Duodenal mucosa (tissue), 2 donors: ENCODE results near the gene PRR15L.

Experiments used
- H3K27ac ChIP-seq: one replicate; pipeline ENCODE4 v1.7.0; 2013; ENCODE audit warnings: low read depth, low read length
- H3K27me3 ChIP-seq, 2 donors: one replicate each; pipeline ENCODE4 v1.7.0; 2013; ENCODE audit warnings: low read length in 2 of 2, control low read depth in 1 of 2; ENCODE audit not compliant: insufficient read depth in 2 of 2, control insufficient read depth in 1 of 2
- H3K36me3 ChIP-seq, 2 donors: one replicate each; pipeline ENCODE4 v1.7.0; 2013; ENCODE audit warnings: low read length in 2 of 2, control low read depth in 1 of 2; ENCODE audit not compliant: insufficient read depth in 2 of 2, control insufficient read depth in 1 of 2
- H3K4me1 ChIP-seq, 2 donors: one replicate each; pipeline ENCODE4 v1.7.0; 2013; ENCODE audit warnings: low read length in 2 of 2, control low read depth in 1 of 2; ENCODE audit not compliant: insufficient read depth in 2 of 2, control insufficient read depth in 1 of 2
- H3K4me3 ChIP-seq, 2 donors: one replicate each; pipeline ENCODE4 v1.7.0; 2013; ENCODE audit warnings: low read length in 2 of 2, low read depth in 1 of 2
- H3K9ac ChIP-seq, 2 donors: one replicate each; pipeline ENCODE4 v1.7.0; 2013; ENCODE audit warnings: low read length in 2 of 2, low read depth in 1 of 2
- H3K9me3 ChIP-seq, 2 donors: one replicate each; pipeline ENCODE4 v1.7.0; 2013; ENCODE audit warnings: low read length in 2 of 2, control low read depth in 1 of 2; ENCODE audit not compliant: control insufficient read depth in 1 of 2

Gene PRR15L

DNA sequence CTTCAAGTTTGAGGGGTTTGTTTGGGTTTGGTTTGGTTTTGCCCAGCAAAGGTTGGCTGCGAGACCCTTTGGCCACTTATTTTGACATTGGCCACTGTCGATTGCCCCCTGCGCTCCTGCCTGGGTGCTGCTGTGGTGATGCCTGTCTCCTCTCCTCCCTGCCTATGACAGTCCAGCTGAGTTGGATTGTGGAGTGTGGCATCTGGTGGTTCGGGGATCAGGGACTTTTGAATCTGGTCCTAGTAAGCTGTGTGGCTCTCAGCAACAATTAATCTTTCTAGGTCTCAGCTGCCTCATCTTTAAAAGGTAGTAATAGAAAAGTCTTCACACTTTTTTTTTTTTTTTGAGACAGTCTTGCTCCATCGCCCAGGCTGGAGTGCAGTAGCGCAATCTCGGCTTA lies 40.4 kb upstream of the PRR15L start:
- Histone ChIP-seq H3K27ac (no peak overlapping the region), H3K4me3 (no peak overlapping the region), H3K4me1 (peaks cover 3 to 9% of the 10 kb centered on the region in 2 donors), H3K9ac (no peak overlapping the region), H3K36me3 (no peaks in the 10 kb centered on the region), H3K27me3 (peaks cover 0 to 3% of the 10 kb centered on the region in 2 donors), H3K9me3 (no peaks in the 10 kb centered on the region)

DNA sequence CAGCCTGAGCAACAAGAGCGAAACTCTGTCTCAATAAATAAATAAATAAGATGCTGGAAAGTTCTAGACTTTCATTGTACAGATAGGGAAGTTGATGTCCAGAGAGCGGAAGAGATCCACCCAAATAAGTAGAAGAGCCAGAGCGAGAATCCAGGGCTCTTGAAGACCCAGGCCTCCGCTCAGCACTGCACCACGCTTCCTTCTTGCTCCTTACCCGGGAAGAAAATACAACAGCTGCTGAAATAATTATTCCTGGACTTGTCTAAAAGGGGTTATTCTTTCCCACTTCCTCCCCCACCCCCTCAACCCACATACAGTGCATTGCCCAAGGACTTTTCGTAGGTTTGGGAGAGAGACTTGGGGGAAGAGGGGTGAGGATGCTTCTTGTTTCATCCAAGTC lies 39.9 kb upstream of the PRR15L start:
- H3K4me3 ChIP-seq, result no peak overlapping the region
- H3K9ac ChIP-seq, result no peak overlapping the region
- H3K9me3 ChIP-seq, result no peaks in the 10 kb centered on the region
- H3K27me3 ChIP-seq, result peaks cover 0 to 3% of the 10 kb centered on the region in 2 donors
- H3K36me3 ChIP-seq, result no peaks in the 10 kb centered on the region
- peaks cover 0 to 5% of the 10 kb centered on the region in 2 donors for H3K4me1 ChIP-seq
- no peak overlapping the region for H3K27ac ChIP-seq

DNA sequence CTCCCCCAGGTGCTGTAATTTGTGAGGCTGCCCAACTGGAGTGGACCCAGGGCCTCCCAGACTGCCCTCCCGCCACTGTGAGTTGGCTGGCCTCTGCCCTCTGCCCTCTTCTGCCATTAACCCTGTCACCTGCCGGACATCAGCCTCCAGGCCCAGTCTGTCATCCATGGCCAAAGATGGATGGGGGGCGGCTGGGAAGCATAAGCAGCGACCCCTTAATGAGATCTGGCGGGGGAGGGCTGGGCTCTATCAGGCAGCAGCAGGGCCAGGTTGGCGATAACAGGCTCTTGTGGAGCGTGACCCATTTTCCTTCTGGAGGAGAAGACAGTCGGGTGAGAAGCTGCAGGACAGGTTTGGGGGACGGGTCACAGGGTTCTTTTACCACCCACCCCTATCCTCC lies 38.5 kb upstream of the PRR15L start:
- Histone ChIP-seq H3K9ac (no peak overlapping the region), H3K9me3 (no peaks in the 10 kb centered on the region), H3K4me1 (no peaks in the 10 kb centered on the region), H3K27ac (no peak overlapping the region), H3K36me3 (no peaks in the 10 kb centered on the region), H3K4me3 (no peak overlapping the region), H3K27me3 (peaks cover 0 to 3% of the 10 kb centered on the region in 2 donors)

DNA sequence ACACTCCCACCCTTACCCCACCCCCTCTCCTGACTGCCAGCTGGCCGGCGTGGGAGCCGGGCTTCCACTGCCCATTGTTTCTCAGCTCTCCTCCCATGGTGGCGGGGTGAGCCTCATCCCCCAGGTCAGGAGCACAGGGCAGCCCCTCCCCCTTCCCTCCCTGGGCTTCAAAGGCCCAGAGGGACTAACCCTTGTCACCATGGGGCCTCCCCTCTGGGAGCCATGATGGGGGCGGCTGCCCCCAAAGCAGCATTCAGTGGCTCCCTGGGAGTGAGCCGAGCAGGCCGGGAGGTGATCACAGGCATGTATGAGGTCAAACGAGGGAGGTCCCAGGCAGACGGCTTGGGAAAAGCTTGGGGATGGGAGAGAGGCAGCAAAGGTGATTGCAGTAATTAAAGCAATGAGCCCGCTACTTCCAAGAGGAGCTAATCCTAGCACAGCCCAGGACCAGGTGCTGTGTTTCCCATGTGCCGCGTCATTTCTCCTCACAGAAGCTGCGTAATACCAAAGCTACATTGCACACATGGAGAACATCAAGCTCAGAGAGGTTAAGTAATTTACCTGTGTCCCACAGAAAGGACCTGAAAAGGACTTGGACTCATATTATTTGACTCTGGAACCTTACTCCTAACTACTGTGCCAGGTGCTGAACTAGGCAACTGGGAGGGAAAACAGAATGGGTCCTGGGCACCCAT lies 37.7 kb upstream of the PRR15L start:
- no peaks in the 10 kb centered on the region for H3K36me3 ChIP-seq
- H3K9me3 ChIP-seq, result no peaks in the 10 kb centered on the region
- H3K9ac ChIP-seq, result no peak overlapping the region
- H3K27ac ChIP-seq, result no peak overlapping the region
- H3K4me1 ChIP-seq, result no peaks in the 10 kb centered on the region
- peaks cover 0 to 3% of the 10 kb centered on the region in 2 donors for H3K27me3 ChIP-seq
- no peak overlapping the region for H3K4me3 ChIP-seq

DNA sequence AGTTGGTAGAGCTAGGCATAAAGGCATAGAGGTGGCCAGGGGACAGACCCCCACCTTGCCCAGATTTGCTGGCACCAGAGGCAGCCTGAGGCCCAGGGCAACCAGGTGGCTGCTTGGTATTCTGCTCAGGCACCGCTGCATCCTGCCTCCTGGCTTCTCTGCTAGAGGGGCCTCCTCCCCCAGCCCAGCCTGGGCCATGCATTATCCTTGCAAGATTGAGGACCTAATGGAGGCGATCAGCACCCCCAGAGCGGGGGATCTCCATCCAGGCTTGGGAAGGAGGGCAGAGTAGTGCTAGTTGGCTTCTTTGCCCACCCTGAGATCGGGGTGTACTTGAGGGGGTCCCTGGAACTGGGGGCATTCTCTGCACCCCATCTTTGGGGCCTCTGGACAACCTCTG lies 37.0 kb upstream of the PRR15L start:
- no peaks in the 10 kb centered on the region for H3K9me3 ChIP-seq
- H3K36me3 ChIP-seq, result no peaks in the 10 kb centered on the region
- no peak overlapping the region for H3K9ac ChIP-seq
- no peak overlapping the region for H3K4me3 ChIP-seq
- H3K4me1 ChIP-seq, result no peaks in the 10 kb centered on the region
- H3K27ac ChIP-seq, result no peak overlapping the region
- peaks cover 0 to 3% of the 10 kb centered on the region in 2 donors for H3K27me3 ChIP-seq

DNA sequence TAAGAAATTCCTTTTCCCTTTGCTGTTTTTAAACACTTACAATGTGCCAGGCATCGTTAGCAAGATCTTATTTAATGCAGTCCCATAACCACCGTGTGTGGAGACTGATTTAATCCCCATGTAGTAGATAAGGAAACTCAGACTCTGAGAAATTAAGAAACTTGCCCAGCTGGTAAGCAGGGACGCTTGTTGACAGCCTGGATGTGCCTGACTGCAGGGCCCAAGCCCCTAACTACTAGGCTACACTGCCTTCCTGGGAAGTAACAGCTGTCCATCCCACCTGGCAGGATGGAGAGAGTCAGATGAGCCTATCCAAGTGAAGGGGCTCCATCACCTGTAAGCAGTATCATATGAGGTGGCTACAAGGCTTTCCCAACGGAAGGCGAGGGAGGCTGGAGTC lies 36.3 kb upstream of the PRR15L start:
- H3K27me3 ChIP-seq, result peaks cover 0 to 3% of the 10 kb centered on the region in 2 donors
- H3K9ac ChIP-seq, result no peak overlapping the region
- no peaks in the 10 kb centered on the region for H3K36me3 ChIP-seq
- H3K27ac ChIP-seq, result no peak overlapping the region
- no peaks in the 10 kb centered on the region for H3K9me3 ChIP-seq
- H3K4me3 ChIP-seq, result no peak overlapping the region
- peaks cover 0 to under 1% of the 10 kb centered on the region in 2 donors for H3K4me1 ChIP-seq

DNA sequence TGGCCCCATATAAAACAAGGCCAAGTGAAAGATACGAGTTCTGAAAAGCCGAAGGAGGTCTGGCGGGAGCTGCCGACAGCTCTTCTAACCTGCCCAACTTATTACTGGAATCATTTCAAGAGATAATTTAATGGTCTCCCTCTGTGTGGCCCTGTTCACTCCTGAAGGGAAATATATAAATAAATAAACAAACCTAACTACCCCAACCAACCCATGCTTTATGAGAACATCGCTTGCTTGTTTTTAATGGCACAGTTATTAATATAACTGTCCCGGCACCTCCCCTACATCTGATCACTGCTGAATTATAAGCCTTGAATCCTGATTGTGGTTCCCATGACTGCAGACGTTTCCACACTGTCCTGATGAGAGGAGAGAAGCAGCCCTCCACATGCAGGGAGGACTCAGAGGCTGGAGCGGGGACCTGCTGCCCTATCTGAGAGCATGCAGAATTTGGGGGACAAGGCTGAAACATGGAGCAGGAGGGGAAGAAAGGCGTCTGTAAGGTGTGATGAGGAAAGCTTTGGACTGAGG lies 35.4 kb upstream of the PRR15L start:
- no peaks in the 10 kb centered on the region for H3K9me3 ChIP-seq
- H3K36me3 ChIP-seq, result no peaks in the 10 kb centered on the region

DNA sequence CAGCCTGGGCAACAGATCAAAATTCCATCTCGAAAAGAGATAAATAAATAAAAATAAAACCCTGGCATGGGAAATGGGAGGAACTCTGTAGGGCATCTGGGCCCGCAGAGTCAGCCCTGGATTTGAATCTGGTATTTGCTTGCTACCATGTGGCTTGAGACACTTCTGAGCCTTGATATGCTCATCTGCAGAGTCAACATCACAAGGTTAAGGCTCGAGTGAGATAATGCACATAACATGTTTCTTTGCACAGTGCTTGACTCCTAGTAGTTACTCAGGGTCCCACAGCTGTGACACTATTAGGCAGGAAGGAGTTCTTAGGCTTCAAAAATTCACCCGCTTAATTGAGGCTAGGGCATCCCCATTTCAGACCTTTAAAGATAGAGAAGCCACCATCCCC lies 34.5 kb upstream of the PRR15L start:
- Histone ChIP-seq H3K27me3 (peaks cover 0 to 3% of the 10 kb centered on the region in 2 donors), H3K9ac (no peak overlapping the region), H3K9me3 (no peaks in the 10 kb centered on the region), H3K4me1 (peaks cover 0 to 5% of the 10 kb centered on the region in 2 donors), H3K36me3 (no peaks in the 10 kb centered on the region), H3K27ac (no peak overlapping the region), H3K4me3 (no peak overlapping the region)

More for the DNA sequence above, 35.4 kb upstream of the PRR15L start:
- H3K9ac ChIP-seq, result no peak overlapping the region
- no peak overlapping the region for H3K4me3 ChIP-seq
- H3K27me3 ChIP-seq, result peaks cover 0 to 3% of the 10 kb centered on the region in 2 donors
- no peak overlapping the region for H3K27ac ChIP-seq
- peaks cover 0 to 5% of the 10 kb centered on the region in 2 donors for H3K4me1 ChIP-seq

DNA sequence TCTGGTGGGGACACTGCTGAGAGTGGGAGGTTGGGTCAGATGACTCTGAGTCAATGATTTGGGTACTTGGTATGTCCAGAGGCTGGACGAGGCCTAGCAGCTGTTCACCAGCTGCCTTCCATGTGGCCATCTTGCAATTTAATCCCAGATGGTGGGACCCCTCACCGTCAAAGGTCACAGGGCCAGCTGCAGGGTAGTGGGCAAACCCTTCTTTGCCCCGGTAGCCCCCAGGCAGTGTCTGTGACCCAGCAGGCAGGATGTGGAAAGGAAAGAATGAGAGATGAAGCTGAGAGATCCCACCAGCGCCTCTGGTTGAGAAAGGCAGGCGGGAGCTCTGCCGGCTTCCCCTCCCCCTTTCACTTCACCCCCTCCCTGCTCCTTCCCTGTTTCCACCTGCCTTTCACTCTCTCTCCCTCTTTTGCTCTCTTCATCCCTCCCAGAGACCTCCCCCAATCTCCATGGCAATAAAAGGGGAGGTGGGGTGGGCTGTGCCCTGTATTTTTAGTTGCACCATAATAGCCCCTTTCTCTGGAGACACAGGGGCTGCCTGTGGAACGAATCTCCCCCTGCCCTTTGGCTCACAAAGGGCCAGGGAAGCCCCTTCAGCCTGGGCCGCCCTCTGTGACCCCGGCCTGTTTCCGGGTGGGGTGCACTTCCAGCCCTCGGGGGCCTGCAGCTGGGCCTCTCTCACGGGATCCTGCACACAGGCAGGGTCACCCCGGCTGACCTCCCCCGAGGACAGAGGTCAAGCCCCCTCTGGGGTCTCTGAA lies 33.5 kb upstream of the PRR15L start:
- Histone ChIP-seq H3K27me3 (peaks cover 0 to 3% of the 10 kb centered on the region in 2 donors), H3K9me3 (no peaks in the 10 kb centered on the region), H3K9ac (no peak overlapping the region), H3K27ac (no peak overlapping the region), H3K4me3 (no peak overlapping the region), H3K36me3 (no peaks in the 10 kb centered on the region), H3K4me1 (peaks cover 0 to 5% of the 10 kb centered on the region in 2 donors)

DNA sequence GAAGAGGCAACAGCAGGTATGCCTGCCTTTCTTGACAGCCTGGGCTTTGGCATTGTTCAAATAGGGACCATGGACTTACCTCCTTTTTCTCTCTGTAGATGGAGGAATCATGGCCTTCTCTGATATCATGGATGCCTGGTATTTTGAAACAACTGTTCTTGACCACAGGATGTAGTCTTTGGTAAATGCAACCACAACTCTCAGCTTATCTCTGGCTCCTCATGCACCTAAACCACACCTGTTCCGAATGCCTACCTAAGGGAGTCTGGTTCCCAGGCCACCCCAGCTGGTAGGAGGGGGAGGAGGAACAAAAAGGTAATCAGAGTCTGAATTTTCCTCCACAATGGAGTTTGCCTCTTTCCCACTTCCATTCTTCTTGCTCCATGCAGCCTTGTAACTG lies 32.0 kb upstream of the PRR15L start:
- Histone ChIP-seq H3K36me3 (no peaks in the 10 kb centered on the region), H3K4me1 (peaks cover 0 to 5% of the 10 kb centered on the region in 2 donors), H3K9ac (no peak overlapping the region), H3K9me3 (no peaks in the 10 kb centered on the region), H3K27ac (no peak overlapping the region), H3K27me3 (no peaks in the 10 kb centered on the region), H3K4me3 (no peak overlapping the region)
